ENCODE results near the gene BBS2. TPM values are rescaled to one million over a fixed set of nuclear protein-coding genes. Genes with fewer than 3 reads are reported as not detected.

The BBS2 gene
- total and polyA plus RNA-seq, 2 of the 13 experiments (the other 11 are each of a cell fraction or from before 2014, with no cell fraction given), result 59.7 to 68.3 TPM

DNA sequence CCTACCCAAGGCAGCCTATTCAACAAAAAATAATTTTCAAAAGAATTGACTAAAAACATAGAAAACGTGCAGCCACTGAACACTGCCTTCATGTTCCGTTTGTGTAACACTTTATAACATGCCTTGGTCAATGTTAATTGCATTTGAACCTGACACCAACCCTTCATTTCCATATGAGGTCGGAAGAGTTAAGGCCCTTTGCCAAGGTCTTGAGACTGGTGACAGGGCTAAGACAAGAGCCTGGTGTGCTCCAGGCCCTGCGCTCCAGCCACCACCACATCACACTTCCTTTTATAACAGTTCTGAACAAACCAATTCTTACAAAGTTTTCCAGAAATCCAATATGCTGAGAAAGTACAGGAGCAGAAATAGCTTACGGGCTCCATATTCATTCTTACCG lies 4.2 kb downstream of the BBS2 start (continued):
- TF ChIP-seq, protein P1, sequence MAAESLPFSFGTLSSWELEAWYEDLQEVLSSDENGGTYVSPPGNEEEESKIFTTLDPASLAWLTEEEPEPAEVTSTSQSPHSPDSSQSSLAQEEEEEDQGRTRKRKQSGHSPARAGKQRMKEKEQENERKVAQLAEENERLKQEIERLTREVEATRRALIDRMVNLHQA (CRISPR knock-in tag; IDR thresholded peaks at IDR 0.05), result no peak
- no peak for TF ChIP-seq ZNF496 (CRISPR knock-in tag; IDR thresholded peaks at IDR 0.05; ENCODE audit: insufficient replicate concordance)
- no peak for TF ChIP-seq FOXK1 (CRISPR knock-in tag; IDR thresholded peaks at IDR 0.05; ENCODE audit: borderline replicate concordance, low read depth)
- TF ChIP-seq ZFP36L2 (CRISPR knock-in tag; IDR thresholded peaks at IDR 0.05), result no peak
- TF ChIP-seq, protein P2, sequence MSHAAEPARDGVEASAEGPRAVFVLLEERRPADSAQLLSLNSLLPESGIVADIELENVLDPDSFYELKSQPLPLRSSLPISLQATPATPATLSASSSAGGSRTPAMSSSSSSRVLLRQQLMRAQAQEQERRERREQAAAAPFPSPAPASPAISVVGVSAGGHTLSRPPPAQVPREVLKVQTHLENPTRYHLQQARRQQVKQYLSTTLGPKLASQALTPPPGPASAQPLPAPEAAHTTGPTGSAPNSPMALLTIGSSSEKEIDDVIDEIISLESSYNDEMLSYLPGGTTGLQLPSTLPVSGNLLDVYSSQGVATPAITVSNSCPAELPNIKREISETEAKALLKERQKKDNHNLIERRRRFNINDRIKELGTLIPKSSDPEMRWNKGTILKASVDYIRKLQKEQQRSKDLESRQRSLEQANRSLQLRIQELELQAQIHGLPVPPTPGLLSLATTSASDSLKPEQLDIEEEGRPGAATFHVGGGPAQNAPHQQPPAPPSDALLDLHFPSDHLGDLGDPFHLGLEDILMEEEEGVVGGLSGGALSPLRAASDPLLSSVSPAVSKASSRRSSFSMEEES (CRISPR knock-in tag; IDR thresholded peaks at IDR 0.05), result no peak
- no peak for TF ChIP-seq ARHGAP35 (CRISPR knock-in tag; IDR thresholded peaks at IDR 0.05; ENCODE audit: borderline replicate concordance)
- TF ChIP-seq FOXC1 (CRISPR knock-in tag; IDR thresholded peaks at IDR 0.05; ENCODE audit: borderline replicate concordance), result no peak
- no peak for TF ChIP-seq CHD4 (IDR thresholded peaks at IDR 0.05; ENCODE audit: borderline replicate concordance, low read length)

DNA sequence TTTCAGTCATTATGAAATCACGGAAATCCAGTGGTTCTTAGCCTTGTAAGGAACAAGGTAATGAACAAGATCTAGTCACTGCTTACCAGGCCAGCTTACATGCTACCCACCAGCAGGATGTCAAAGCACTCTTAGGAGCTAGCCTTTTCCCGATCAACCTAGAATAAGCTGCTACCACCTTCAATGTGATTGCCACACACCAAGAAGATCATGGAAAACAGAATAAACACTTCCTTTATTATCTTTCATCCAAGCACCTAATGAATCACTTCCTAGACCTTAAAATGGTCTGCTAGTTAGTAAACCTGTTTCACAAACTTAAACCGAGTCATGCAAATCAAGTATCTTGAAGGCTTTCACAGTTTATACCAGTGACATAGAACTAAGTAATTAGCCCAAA lies 5.0 kb downstream of the BBS2 start:
- ChIA-PET CTCF (ENCODE audit: low intra/inter-chr PET ratio, low total read pairs) (interaction anchor here (1.6 to 4.2 kb wide), 2 partner anchors 85 to 187 kb away, joined by 20 to 21 read pairs; no protein-coding TSS in a partner anchor), POLR2A (no interaction called here)
- no peak overlapping the region for H3K9ac ChIP-seq (ENCODE audit: insufficient read depth, low read depth, low read length)
- 87% methylated on average over 3 of the region's 3 CpGs for WGBS (ENCODE audit: low lambda C conversion rate)
- no peaks in the 10 kb centered on the region for H3K79me2 ChIP-seq (ENCODE audit: insufficient read depth, low read length)
- no peak for FAIRE-seq
- no peak for ATAC-seq
- H3K4me3 ChIP-seq (replicated peaks in 1 of 3; ENCODE audit: insufficient read depth in 1 of 3, low read depth in 2 of 3, low read length in 3 of 3), result no peak overlapping the region
- in situ Hi-C loops (cut with HindIII; ENCODE audit: extremely low pct_ligation_motif_present, low pct_unique_long_range_greater_than_20kb) (loop anchor here (10.0 kb wide), 1 partner anchor 190 kb away; no protein-coding TSS in a partner anchor), intact Hi-C loops (cut with micrococcal nuclease; ENCODE audit: unreplicated experiment) (loop anchor here (1.0 kb wide), 2 partner anchors 85 to 187 kb away; no protein-coding TSS in a partner anchor)
- H2AFZ ChIP-seq (ENCODE audit: low read length), result no peak overlapping the region
- no peaks in the 10 kb centered on the region for H4K20me1 ChIP-seq (ENCODE audit: insufficient read depth, low read length)
- no peak overlapping the region for H3K27ac ChIP-seq (ENCODE audit: extremely low read length, insufficient read depth, low read length)
- no TSS peak for BruUV-seq (replicated peaks)
- peaks cover 23% of the 10 kb centered on the region for H3K4me1 ChIP-seq (ENCODE audit: insufficient read depth, low read length)
- H3K4me2 ChIP-seq (ENCODE audit: low read depth, low read length), result no peak overlapping the region
- no peak for DNase-seq (ENCODE audit: low spot score)
- no peaks in the 10 kb centered on the region for H3K9me3 ChIP-seq (ENCODE audit: low read length)
- H3K27me3 ChIP-seq (ENCODE audit: control insufficient read depth in 1 of 2, insufficient read depth in 2 of 2, low read length in 2 of 2), result no peaks in the 10 kb centered on the region
- H3K36me3 ChIP-seq (replicated peaks in 1 of 2; ENCODE audit: control insufficient read depth in 1 of 2, insufficient read depth in 2 of 2, low read length in 2 of 2), result peaks cover 4 to 14% of the 10 kb centered on the region in 2 experiments; a peak in 4 of 5 replicates
- TF ChIP-seq PHF5A (CRISPR knock-in tag; IDR thresholded peaks at IDR 0.05; ENCODE audit: low read depth, unreplicated experiment), result no peak
- TF ChIP-seq, protein P3, sequence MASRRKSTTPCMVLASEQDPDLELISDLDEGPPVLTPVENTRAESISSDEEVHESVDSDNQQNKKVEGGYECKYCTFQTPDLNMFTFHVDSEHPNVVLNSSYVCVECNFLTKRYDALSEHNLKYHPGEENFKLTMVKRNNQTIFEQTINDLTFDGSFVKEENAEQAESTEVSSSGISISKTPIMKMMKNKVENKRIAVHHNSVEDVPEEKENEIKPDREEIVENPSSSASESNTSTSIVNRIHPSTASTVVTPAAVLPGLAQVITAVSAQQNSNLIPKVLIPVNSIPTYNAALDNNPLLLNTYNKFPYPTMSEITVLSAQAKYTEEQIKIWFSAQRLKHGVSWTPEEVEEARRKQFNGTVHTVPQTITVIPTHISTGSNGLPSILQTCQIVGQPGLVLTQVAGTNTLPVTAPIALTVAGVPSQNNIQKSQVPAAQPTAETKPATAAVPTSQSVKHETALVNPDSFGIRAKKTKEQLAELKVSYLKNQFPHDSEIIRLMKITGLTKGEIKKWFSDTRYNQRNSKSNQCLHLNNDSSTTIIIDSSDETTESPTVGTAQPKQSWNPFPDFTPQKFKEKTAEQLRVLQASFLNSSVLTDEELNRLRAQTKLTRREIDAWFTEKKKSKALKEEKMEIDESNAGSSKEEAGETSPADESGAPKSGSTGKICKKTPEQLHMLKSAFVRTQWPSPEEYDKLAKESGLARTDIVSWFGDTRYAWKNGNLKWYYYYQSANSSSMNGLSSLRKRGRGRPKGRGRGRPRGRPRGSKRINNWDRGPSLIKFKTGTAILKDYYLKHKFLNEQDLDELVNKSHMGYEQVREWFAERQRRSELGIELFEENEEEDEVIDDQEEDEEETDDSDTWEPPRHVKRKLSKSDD (CRISPR knock-in tag; IDR thresholded peaks at IDR 0.05; ENCODE audit: low read depth), result no peak
- no peak for TF ChIP-seq JUND (CRISPR knock-in tag; IDR thresholded peaks at IDR 0.05)
- no peak for TF ChIP-seq RBAK (CRISPR knock-in tag; IDR thresholded peaks at IDR 0.05)
- TF ChIP-seq MAFK (conservative IDR thresholded peaks at IDR 0.05 in 1 of 2, IDR thresholded peaks at IDR 0.05 in 1 of 2; ENCODE audit: low read length in 2 of 2), result no peak
- TF ChIP-seq ZNF572 (CRISPR knock-in tag; IDR thresholded peaks at IDR 0.05), result no peak
- no peak for TF ChIP-seq ZNF850 (CRISPR knock-in tag; conservative IDR thresholded peaks at IDR 0.05)
- no peak for TF ChIP-seq CC2D1A (CRISPR knock-in tag; IDR thresholded peaks at IDR 0.05)

Data from HepG2 (cell line).